ENCODE results near the gene NRBF2.

Gene NRBF2

GRCh38 chr10:63164166-63164623 is 31.1 kb downstream of the NRBF2 start:
- DNase-seq (ENCODE audit: low read depth): no peak

GRCh38 chr10:63165249-63165648 is 32.1 kb downstream of the NRBF2 start:
- DNase-seq (ENCODE audit: low read depth): no peak

GRCh38 chr10:63166742-63167258 is 33.7 kb downstream of the NRBF2 start:
- peak; percentile 21 for DNase-seq (ENCODE audit: low read depth)

- DNase-seq (ENCODE audit: low read depth): no peak
These were observed 35.8 kb downstream of the NRBF2 start for GRCh38 chr10:63168821-63169462.

- no peak for DNase-seq (ENCODE audit: low read depth)
These were observed 36.5 kb downstream of the NRBF2 start for GRCh38 chr10:63169624-63170023.

- no peak for DNase-seq (ENCODE audit: low read depth)
These were observed 38.2 kb downstream of the NRBF2 start for GRCh38 chr10:63171255-63171855.

GRCh38 chr10:63171926-63172325 is 38.8 kb downstream of the NRBF2 start:
- DNase-seq (ENCODE audit: low read depth): no peak

GRCh38 chr10:63173468-63174232 is 40.5 kb downstream of the NRBF2 start:
- no peak for DNase-seq (ENCODE audit: low read depth)

- DNase-seq (ENCODE audit: low read depth): no peak
These were observed 42.4 kb downstream of the NRBF2 start for GRCh38 chr10:63175534-63175933.

- no peak for DNase-seq (ENCODE audit: low read depth)
These were observed 59.7 kb downstream of the NRBF2 start for GRCh38 chr10:63192826-63193225.

GRCh38 chr10:63197344-63198092 is 64.4 kb downstream of the NRBF2 start:
- peak; percentile 44 for DNase-seq (ENCODE audit: low read depth)

GRCh38 chr10:63199716-63200115 is 66.6 kb downstream of the NRBF2 start:
- no peak for DNase-seq (ENCODE audit: low read depth)

- DNase-seq (ENCODE audit: low read depth): no peak
These were observed 67.3 kb downstream of the NRBF2 start for GRCh38 chr10:63200431-63200830.

- no peak for DNase-seq (ENCODE audit: low read depth)
These were observed 68.0 kb downstream of the NRBF2 start for GRCh38 chr10:63201118-63201517.
